GM18951 (cell line): ENCODE results near the gene BCKDHB.
"Not testable (repeated sequence)": the region's sequence is repeated elsewhere in the genome, so short reads cannot be mapped to it uniquely, and the experiment has no call there.

Source experiments
- POLR2A ChIP-seq: IDR thresholded peaks from 4 replicates; pipeline ENCODE4 v1.6.1; 2011; ENCODE audit warnings: mild to moderate bottlenecking; ENCODE audit not compliant: insufficient read length, insufficient read depth; ENCODE audit errors: extremely low read depth
- in situ Hi-C: fragments of 300-500 bp; cut with MboI; formaldehyde crosslinking; loops from one replicate; pipeline ENCODE4 v1.12.0; 2022; ENCODE audit warnings: low sequenced_read_pairs, mixed read lengths, inconsistent platforms; ENCODE audit not compliant: unreplicated experiment

Gene BCKDHB

GRCh38 chr6:80263585-80263984, 157.1 kb downstream of the BCKDHB start:
- TF ChIP-seq POLR2A: no peak
- in situ Hi-C loops: no loop called here

DNA sequence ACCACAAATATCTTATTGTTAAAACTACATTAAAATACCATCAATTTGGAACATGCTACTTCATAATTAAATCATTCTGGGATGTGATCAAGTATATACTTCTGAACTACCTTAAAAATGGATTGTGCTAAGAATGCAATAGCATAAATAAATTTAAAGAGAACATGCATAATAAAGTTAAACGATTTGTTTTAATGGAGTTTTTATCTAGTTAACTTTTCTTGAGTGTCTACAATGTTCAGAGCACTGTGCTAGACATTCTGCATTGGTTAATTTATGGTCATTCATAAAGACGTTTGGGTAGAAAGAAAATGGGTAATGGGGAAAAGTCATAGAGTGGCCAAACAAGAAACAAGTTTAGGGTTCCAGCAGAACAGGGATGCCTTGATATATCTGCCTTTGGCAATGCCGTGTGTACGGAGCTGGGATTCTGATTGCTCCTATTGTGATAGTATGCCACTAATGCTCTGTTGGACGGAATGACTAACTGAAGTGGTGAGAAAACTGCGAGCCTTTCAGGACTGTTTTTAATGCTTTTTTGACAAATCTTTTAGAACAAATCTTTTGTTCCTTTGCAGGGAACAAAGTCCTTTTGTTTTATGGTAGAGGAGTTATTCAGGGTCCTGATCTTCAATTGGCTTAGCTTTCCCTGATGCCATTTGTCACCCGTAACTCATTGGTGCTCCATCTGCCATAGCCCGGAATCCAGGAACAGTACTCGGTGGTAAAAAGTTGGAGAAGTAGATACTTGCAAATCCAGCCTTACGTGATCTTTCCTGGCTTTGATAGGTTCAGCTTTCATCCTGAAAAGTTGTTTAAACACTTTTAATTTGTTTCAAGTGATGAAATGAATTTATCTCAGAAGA, 162.6 kb downstream of the BCKDHB start:
- no peak for TF ChIP-seq POLR2A
- in situ Hi-C loops: no loop called here

GRCh38 chr6:80271074-80271473, 164.6 kb downstream of the BCKDHB start:
- in situ Hi-C loops: no loop called here

DNA sequence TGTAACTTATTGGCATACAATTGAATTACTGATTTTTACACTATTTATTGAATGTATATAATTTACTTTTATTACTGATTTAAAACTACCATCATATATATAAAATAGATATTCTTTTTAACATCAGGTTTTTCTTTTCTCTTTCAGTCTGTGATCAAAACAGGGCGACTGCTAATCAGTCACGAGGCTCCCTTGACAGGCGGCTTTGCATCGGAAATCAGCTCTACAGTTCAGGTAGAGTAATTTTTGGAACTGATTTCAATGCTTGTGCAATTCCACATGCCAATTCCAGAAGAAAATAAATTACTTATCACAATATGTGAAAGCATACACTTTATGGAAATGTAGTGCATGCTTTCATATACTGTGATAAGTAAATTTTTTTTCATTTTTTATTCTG, 166.5 kb downstream of the BCKDHB start:
- in situ Hi-C loops: no loop called here
- TF ChIP-seq POLR2A: no peak

More at GRCh38 chr6:80271074-80271473, 164.6 kb downstream of the BCKDHB start:
- TF ChIP-seq POLR2A: no peak

DNA sequence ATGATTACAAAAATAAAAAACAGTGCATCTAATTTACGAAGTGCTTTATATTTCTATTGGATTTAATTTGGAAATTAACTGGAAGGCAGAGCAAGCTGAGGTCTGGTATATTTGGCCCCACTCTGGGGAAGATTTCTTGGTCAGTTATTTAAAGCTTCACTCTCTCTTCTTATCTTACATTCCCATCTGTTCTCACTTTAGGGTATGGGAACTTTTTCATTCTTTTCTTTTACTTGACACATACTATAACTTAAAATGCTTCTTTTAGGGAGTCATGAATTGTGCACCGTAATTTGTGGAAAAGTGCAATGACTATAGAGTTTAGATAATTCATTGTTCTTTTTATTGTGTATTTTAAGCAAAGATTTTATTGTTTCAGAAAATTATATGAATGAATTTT, 170.4 kb downstream of the BCKDHB start:
- in situ Hi-C loops: no loop called here
- no peak for TF ChIP-seq POLR2A

- no peak for TF ChIP-seq POLR2A
- in situ Hi-C loops: no loop called here
These were observed 171.0 kb downstream of the BCKDHB start for GRCh38 chr6:80277501-80277900.

- in situ Hi-C loops: no loop called here
- TF ChIP-seq POLR2A: no peak
These were observed 174.0 kb downstream of the BCKDHB start for GRCh38 chr6:80280262-80281010.

DNA sequence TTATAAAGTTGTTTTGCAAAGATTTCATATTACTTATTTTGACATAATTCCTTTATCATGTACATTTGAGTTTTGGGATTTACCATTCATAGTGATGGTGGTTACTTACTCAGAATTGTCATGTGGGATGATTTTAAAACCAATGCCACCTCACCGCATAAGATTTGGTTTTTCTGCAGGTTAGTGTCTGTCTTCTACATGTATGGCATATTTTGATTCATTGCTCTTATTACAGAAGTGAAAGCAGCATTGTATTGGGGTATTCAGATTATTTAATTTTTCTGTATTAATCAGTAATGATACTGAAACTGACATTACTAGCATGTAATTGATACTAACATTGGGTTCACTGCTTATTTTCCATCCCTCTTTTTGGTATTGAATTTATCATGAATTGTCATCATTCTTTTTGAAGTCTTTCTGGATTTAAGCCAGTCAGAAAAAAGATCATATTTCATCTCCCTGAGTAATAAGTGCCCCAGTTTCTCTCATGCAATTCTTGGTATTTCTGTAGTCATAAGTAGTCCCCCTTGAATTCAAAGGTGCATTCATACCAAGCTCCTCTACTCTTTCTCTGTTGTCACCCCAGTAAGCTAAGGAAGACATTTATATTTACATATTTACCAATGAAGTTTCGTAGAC, 176.6 kb downstream of the BCKDHB start:
- in situ Hi-C loops: no loop called here
- no peak for TF ChIP-seq POLR2A

DNA sequence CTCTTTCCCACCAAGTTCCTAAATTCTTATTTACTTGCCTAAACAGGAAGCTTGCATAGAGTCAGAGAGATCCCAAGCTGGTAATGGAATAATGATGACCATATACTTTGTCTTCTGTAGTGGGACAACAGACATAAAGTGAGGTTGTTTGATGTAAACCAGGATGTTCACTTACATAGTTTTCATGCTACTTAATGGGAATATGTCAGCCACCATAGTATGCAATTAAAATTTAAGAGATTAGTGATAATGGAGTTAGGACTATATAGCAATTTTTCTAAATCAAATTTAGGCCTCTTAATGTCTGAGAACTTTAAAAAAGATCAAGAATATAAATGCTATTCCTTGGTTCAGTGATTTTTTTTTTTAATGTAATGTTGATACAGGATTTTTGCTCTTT, 180.6 kb downstream of the BCKDHB start:
- TF ChIP-seq POLR2A: no peak
- in situ Hi-C loops: no loop called here

GRCh38 chr6:80287607-80288006, 181.1 kb downstream of the BCKDHB start:
- no peak for TF ChIP-seq POLR2A
- in situ Hi-C loops: no loop called here

DNA sequence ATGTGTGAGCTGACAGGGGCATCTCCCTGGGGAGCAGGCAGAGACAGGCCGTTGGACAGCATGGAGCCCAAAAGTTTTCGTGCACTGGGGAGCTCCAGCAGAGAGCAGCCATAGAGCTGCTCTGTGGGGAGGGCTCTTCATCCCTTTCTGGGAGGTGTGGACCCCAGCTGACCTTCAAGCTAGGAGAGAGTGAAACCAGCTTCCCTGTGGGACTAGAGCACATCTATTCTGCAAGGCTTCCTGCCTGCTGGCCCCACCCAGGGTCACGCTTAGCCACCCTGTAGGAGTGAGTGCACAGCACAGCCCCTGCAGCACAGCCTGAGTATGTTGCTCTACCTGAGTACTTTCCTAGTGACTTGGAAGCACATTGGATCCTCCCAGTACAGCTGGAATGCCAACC, 183.3 kb downstream of the BCKDHB start:
- TF ChIP-seq POLR2A: no peak
- in situ Hi-C loops: no loop called here

DNA sequence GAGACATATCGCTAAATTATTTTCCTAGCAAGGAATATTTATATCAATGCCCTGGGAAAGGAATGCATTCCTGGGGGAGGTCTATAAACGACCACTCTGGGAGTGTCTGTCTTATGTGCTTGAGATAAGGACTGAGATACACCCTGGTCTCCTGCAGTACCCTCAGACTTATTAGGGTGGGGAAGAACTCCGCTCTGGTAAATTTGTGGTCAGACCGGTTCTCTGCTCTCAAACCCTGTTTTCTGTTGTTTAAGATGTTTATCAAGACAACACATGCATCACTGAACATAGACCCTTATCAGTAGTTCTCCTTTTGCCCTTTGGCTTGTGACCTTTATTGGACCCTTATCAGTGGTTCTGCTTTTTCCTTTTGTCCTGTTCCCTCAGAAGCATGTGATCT, 188.1 kb downstream of the BCKDHB start:
- in situ Hi-C loops: not testable (repeated sequence)

DNA sequence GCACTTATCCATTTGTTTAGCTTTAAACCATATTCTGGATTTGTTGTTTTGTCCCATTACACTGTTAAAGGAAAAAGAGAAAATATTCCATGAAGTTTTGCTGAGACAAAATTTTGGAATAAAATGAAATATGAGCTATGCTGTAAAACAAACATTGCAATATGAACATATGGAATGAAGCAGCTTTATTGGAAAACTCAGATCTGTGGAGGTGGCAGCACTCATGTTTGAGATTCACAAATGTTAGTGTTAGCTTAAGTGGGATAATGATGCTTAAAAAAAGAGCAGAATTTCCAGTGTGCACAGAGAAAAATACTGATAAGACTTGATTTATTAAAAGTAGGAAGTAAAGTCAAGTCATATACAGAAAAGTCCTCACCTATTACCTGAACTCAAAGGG, 196.2 kb downstream of the BCKDHB start:
- no peak for TF ChIP-seq POLR2A
- in situ Hi-C loops: no loop called here
